Naive B cell (primary cell): ENCODE results near the gene LSM7. TPM values are rescaled to one million over a fixed set of nuclear protein-coding genes. Genes with fewer than 3 reads are reported as not detected.

ENCODE experiments used
- ATAC-seq, 2 donors: fragments of 150-1000 bp; cut with Tn5 transposase; 2 replicates each; pipeline ENCODE4 v1.10.0; 2021; ENCODE audit warnings: low read depth in 2 of 2, mild to moderate bottlenecking in 2 of 2, moderate library complexity in 2 of 2
- DNase-seq: peaks from one replicate; pipeline ENCODE4 v3.0.0; 2022
- H3K27ac Mint-ChIP-seq, 6 donors: one replicate each; pipeline ENCODE4 v1.8.0; 2020 to 2022; ENCODE audit warnings: mild to moderate bottlenecking in 6 of 6, mixed read lengths in 6 of 6, moderate library complexity in 5 of 6, inconsistent platforms in 2 of 6
- H3K27me3 Mint-ChIP-seq, 3 donors: one replicate each; pipeline ENCODE4 v1.8.0; 2021 to 2022; ENCODE audit warnings: mixed read lengths in 3 of 3, mild to moderate bottlenecking in 1 of 3
- H3K36me3 Mint-ChIP-seq, 2 donors: one replicate each; pipeline ENCODE4 v1.8.0; 2020 to 2022; ENCODE audit warnings: mixed read lengths in 2 of 2, inconsistent platforms in 1 of 2, mild to moderate bottlenecking in 1 of 2
- H3K4me1 Mint-ChIP-seq, 3 donors: one replicate each; pipeline ENCODE4 v1.8.0; 2020 to 2022; ENCODE audit warnings: mixed read lengths in 3 of 3, inconsistent platforms in 1 of 3, mild to moderate bottlenecking in 1 of 3, moderate library complexity in 1 of 3
- H3K4me3 Mint-ChIP-seq, 8 donors: one replicate each; pipeline ENCODE4 v1.8.0; 2020 to 2022; ENCODE audit warnings: mild to moderate bottlenecking in 8 of 8, mixed read lengths in 8 of 8, moderate library complexity in 8 of 8, inconsistent platforms in 2 of 8
- H3K9me3 Mint-ChIP-seq, 7 donors: one replicate each; pipeline ENCODE4 v1.8.0; 2020 to 2022; ENCODE audit warnings: mixed read lengths in 7 of 7, mild to moderate bottlenecking in 5 of 7, inconsistent platforms in 2 of 7, moderate library complexity in 1 of 7
- polyA plus RNA-seq, 6 donors: library from polyadenylated mRNA; unstranded; fragments of 300-500 nt; fragmentation: Illumina TruSeq; gene quantifications; one replicate each; pipeline ENCODE4 v1.2.3, GENCODE V29; 2021; ENCODE audit warnings: low read depth in 6 of 6

Gene LSM7
- polyA plus RNA-seq, 6 donors from 2014 or later: 275 to 337 (median 314) TPM

DNA sequence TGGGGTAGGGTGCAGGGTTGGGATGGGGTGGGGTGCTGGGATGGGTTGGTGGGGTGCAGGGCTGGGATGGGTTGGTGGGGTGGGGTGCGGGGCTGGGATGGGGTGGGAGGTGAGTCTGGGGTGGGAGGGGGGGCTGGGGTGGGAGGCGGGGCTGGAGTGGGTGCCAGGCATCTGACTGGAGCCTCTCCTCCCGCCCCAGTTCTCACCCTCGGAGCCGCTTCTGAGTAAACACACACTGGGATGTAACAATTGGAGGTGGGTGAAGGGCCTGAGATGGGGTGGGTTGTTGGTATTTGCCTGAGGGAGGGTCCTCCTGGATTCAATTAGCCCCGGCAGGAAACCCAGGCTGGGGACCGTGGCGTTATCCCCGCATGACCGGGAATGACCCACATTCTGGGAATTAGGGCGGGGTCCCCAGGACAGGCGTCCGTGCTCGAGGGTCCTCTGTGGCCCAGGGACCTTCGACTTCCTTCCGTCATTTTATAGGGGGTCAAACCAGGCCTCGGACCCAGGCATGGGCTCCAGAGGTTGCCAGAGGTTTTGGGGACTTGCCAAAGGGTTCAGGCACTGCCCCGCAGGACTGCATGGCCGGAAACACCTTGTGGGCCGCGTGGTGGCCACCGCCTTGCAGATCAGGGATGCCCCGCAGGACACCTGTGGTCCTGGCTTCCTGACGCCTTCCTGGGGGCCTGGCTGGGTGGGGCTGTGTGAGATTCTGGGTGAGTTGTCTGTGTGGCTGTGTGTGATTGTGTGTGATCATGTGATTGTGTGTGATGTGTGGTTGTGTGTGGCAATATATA lies 33.1 kb upstream of the LSM7 start:
- ATAC-seq: no peak
- Mint-ChIP-seq H3K36me3 (peaks cover 0 to 9% of the 10 kb centered on the region in 2 donors), H3K27me3 (peaks cover 12 to 19% (median 16%) of the 10 kb centered on the region in 3 donors), H3K9me3 (peaks cover 0 to 5% (median 0%) of the 10 kb centered on the region in 7 donors), H3K27ac (no peak overlapping the region), H3K4me1 (peaks cover 13 to 19% (median 16%) of the 10 kb centered on the region in 3 donors), H3K4me3 (no peak overlapping the region)
- no peak for DNase-seq

DNA sequence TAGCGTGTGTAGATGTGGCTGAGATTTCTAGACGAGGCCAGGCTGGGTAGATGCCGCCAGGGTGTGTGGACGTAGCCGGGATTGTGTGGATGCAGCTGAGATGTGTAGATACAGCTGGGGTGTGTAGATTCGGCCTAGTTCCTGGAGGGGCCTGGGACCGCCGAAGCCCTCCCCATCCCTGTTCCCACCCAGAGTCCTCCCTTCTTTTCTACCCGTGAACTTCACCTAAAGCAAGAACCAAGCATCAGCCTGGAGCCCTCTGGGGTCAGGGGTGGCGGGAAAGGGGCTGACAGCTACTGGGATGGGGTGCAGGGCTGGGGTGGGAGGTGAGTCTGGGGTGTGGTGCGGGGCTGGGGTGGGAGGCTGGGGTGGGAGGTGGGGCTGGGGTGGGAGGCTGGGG lies 32.4 kb upstream of the LSM7 start:
- Mint-ChIP-seq H3K4me3 (peak overlapping the region in 1 of 8 donors; percentile 37), H3K27me3 (peaks cover 12 to 19% (median 16%) of the 10 kb centered on the region in 3 donors), H3K4me1 (peaks cover 13 to 19% (median 16%) of the 10 kb centered on the region in 3 donors), H3K36me3 (peaks cover 0 to 9% of the 10 kb centered on the region in 2 donors), H3K27ac (peak overlapping the region in 2 of 6 donors; percentile 11 to 76), H3K9me3 (peaks cover 0 to 5% (median 0%) of the 10 kb centered on the region in 7 donors)
- ATAC-seq (no peak), DNase-seq (no peak)

GRCh38 chr19:2359992-2360685 lies 31.8 kb upstream of the LSM7 start, which contains the start of gene TMPRSS9:
TSS of gene TMPRSS9 (plus strand) at chr19:2360265. CDS start at chr19:2389786, 29,521 bp downstream.
- Mint-ChIP-seq H3K4me1 (peaks cover 10 to 17% (median 11%) of the 10 kb centered on the region in 3 donors), H3K9me3 (peaks cover 0 to 5% (median 0%) of the 10 kb centered on the region in 7 donors), H3K4me3 (peak within 1 kb of the TSS in 2 of 8 donors; percentile 37 to 72), H3K27ac (peak within 1 kb of the TSS in 4 of 6 donors; percentile 11 to 76 (median 44)), H3K36me3 (peaks cover 0 to 4% of the 10 kb centered on the region in 2 donors), H3K27me3 (peaks cover 8 to 14% (median 12%) of the 10 kb centered on the region in 3 donors)
- DNase-seq (no peak), ATAC-seq (peak; percentile 27 to 28)

DNA sequence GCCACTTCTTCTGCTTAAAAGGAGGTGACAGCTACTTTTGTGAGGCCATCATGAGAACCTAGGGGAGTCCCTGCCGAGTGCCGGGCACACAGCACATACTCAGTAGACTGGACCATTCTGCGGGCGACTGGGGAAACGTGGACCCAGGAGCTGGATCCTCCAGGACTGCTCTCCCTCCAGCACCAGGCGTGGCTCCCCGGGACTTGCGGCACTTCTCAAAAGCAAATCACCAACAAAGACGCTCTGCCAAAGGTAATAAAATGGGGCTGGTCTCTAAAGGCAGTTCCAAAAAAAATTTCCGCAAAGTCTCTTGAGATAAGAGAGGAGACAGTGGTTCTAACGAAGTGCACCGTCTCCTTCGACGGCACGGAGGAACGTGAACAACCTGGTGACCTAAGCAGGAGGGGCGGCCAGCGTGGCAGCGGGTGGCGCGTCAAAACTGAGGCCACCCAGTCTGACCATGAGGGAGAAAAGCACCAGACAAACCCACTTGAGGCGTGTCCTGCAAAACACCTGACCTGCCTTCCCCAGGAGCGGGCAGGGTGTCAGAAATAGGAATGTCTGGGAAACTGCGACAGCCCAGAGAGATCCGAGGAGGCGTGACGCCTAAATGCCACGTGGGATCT lies 30.3 kb upstream of the LSM7 start:
- Mint-ChIP-seq H3K4me3 (peak overlapping the region in 2 of 8 donors; percentile 36 to 45), H3K27ac (peak overlapping the region in 3 of 6 donors; percentile 26 to 70 (median 48)), H3K9me3 (peaks cover 0 to 5% (median 0%) of the 10 kb centered on the region in 7 donors), H3K4me1 (peaks cover 7 to 14% (median 8%) of the 10 kb centered on the region in 3 donors), H3K36me3 (no peaks in the 10 kb centered on the region), H3K27me3 (peaks cover 5 to 9% (median 8%) of the 10 kb centered on the region in 3 donors)
- no peak for ATAC-seq
- DNase-seq: no peak

DNA sequence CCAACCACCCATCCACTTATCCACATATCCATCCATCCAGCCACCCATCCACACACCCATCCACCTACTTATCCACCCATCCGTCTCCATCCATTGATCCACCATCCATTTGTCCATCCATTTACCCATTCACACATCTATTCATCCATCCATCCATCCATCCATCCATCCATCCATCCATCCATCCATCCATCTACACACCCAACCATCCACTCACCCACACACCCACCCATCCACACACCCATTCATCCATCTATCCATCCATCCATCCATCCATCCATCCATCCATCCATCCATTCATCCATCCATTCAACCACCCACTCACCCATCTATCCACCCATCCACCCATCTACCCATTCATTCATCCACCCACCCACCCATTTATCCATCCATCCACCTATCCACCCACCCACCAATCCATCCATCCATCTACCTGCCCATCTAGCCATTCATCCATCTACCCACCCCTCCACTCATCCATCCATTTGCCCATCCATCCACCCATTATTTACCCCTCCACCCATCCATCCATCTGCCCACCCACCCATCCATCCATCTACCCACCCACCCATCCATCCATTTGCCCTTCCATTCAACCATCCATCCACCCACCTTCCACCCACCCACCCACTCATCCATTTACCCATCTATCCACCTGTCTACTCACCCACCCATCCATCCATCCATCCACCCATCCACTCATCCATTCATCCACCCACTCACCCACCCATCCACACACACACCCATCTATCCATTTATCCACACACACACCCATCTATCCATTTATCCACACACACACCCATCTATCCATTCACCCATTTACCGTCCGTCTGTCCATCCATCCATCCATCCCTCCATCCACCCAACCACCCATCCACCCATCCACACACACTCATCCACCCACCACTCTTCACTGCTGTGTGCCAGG lies 29.2 kb upstream of the LSM7 start:
- H3K4me3 Mint-ChIP-seq: no peak overlapping the region
- DNase-seq: no peak

DNA sequence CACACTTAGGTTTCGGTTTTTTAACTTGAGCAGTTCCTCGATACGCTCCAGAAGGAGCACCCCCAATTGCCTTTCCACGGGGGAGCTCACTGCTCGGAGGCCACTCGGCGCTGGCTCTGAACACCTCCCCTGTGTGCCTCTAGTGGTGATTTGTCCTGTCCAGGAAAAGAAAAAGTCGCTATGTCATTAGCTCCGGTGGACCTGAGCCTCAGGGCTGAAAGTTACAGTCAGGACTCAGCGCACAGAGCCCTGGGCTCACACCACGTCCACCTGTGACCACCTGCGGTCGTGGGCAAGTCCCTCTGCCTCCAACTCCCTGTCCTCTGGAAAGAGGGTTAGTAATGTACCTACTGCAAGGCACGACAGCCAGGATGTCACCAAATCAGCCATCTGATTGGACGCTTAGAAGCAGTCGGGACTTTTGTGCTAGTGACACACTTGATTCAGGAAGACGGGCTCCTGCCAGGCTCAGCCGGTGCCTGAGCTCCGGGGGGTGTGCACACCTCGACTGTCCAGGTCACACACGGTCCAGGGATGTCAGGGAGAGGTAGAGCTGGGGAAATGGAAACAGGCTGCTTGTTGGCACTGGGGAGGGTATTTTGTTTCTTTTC lies 27.8 kb upstream of the LSM7 start:
- Mint-ChIP-seq H3K4me1 (peaks cover 7 to 14% (median 8%) of the 10 kb centered on the region in 3 donors), H3K9me3 (peaks cover 0 to 5% (median 0%) of the 10 kb centered on the region in 7 donors), H3K27me3 (peaks cover 5 to 9% (median 8%) of the 10 kb centered on the region in 3 donors), H3K36me3 (no peaks in the 10 kb centered on the region), H3K27ac (peak overlapping the region in 1 of 6 donors; percentile 11), H3K4me3 (no peak overlapping the region)
- DNase-seq (no peak), ATAC-seq (no peak)

More for the DNA sequence above, 29.2 kb upstream of the LSM7 start:
- Mint-ChIP-seq H3K36me3 (no peaks in the 10 kb centered on the region), H3K27ac (peak overlapping the region in 3 of 6 donors; percentile 24 to 62 (median 49)), H3K27me3 (peaks cover 5 to 9% (median 8%) of the 10 kb centered on the region in 3 donors), H3K9me3 (peaks cover 0 to 5% (median 0%) of the 10 kb centered on the region in 7 donors), H3K4me1 (peaks cover 7 to 14% (median 8%) of the 10 kb centered on the region in 3 donors)
- no peak for ATAC-seq

DNA sequence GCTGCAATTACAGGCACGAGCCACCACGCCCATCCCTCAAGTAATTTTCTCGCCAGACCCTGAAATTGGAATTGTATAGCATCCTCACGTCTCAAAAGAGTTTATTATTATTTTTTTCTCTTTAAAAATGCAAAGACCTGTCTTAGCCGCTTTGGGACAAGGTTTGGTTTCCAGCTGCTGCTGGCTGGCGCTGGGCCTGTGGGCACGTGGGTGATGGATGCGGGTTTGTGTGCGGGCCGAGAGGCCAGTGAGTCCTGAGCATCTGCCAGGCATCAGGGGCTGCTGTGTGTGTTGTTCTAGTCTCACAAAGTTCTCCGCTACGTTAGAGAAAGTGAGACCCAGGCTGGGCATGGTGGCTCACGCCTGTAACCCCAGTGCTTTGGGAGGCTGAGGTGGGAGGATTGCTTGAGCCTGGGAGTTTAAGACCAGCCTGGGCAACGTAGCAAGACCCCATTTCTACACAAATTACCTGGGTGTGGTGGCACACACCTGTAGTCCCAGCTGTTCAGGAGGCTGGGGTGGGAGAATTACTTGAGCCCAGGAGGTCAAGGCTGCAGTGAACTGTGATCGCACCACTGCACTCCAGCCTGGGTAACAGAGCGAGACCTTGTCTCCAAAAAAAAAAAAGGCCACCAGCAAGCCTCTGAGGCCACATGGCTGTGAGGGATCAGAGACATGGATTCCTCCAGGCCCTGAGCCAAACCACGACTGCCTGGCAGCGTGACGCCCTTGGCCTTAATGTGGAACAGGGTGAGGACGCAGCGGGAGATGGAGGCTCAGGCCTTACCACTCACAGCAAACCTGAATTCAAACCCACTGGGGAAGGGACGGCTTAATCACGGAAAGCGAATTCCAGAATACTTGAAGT lies 27.0 kb upstream of the LSM7 start:
- peaks cover 3 to 10% (median 4%) of the 10 kb centered on the region in 3 donors for H3K4me1 Mint-ChIP-seq
- H3K4me3 Mint-ChIP-seq: no peak overlapping the region
- DNase-seq (no peak), ATAC-seq (no peak)
- H3K27ac Mint-ChIP-seq: peak overlapping the region in 1 of 6 donors; percentile 53
- no peaks in the 10 kb centered on the region for H3K36me3 Mint-ChIP-seq
- peaks cover 1 to 3% (median 3%) of the 10 kb centered on the region in 3 donors for H3K27me3 Mint-ChIP-seq
- peaks cover 0 to 5% (median 0%) of the 10 kb centered on the region in 7 donors for H3K9me3 Mint-ChIP-seq

DNA sequence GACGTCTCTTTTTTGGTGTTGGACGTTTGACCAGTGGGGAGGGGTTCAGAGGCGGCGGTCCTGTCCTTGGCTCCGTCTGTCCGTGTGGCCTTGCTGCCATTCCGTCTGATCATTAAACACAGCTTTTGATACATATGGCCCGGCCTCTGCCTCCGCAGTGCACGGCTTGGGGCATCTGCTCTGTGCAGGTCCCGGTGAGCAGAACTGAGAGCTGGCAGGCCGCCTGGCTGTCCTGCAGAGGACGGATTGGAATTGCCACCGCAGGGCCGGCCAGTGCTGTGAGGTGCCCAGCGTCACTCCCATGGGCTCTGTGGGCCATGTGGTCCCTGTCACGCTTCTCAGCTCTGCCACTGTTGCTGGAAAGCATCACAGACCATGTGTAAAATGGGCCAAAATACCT lies 26.3 kb upstream of the LSM7 start:
- no peak for DNase-seq
- ATAC-seq: no peak
- Mint-ChIP-seq H3K9me3 (peaks cover 0 to 5% (median 0%) of the 10 kb centered on the region in 7 donors), H3K4me3 (no peak overlapping the region), H3K36me3 (no peaks in the 10 kb centered on the region), H3K27ac (peak overlapping the region in 1 of 6 donors; percentile 33), H3K4me1 (peaks cover 0 to 9% (median 2%) of the 10 kb centered on the region in 3 donors), H3K27me3 (no peaks in the 10 kb centered on the region)

GRCh38 chr19:2353887-2354592 lies 25.7 kb upstream of the LSM7 start:
- no peak overlapping the region for H3K27ac Mint-ChIP-seq
- DNase-seq (no peak), ATAC-seq (no peak)
- no peaks in the 10 kb centered on the region for H3K36me3 Mint-ChIP-seq
- H3K4me1 Mint-ChIP-seq: peaks cover 0 to 9% (median 2%) of the 10 kb centered on the region in 3 donors
- H3K4me3 Mint-ChIP-seq: no peak overlapping the region
- H3K9me3 Mint-ChIP-seq: peaks cover 0 to 5% (median 0%) of the 10 kb centered on the region in 7 donors
- H3K27me3 Mint-ChIP-seq: no peaks in the 10 kb centered on the region

DNA sequence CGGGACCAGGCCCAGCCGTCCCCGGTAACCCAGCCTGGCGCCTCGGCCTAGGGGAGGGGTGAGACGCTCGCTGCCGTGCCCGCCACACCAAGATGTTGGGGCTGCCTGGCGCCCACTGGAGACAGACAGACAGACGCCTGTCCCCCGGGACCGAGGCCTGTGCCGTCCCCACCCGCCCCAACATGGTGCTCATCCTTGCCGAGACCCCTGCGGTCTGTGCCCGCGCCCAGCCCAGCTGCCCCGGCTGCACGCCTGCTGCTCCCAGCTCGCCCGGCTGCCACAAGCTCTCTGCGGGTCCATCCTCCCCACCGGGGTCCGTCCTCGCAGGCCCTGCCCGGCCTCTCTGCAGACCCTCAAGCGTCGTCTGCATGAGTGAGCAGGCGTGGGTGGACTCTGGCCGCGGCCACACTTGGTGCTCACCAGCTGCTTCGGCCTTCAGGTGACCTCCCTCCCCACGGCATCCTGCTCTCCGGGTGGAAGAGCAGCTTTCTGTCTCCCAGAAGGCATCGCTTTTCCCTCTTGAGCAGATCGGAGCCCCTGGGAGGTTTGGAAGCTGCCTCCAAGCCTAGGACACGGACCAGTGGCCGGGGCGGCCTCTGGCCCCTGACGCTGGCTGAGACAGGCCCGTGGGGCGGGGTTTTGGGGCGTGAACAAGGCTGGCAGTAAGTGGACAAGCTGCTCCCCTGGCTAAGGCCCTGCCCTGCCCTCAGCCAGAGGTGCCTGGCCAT lies 24.9 kb upstream of the LSM7 start:
- ATAC-seq: no peak
- no peak for DNase-seq
- peaks cover 0 to 9% (median 2%) of the 10 kb centered on the region in 3 donors for H3K4me1 Mint-ChIP-seq
- H3K9me3 Mint-ChIP-seq: peaks cover 0 to 5% (median 0%) of the 10 kb centered on the region in 7 donors
- no peak overlapping the region for H3K27ac Mint-ChIP-seq
- H3K27me3 Mint-ChIP-seq: no peaks in the 10 kb centered on the region
- H3K36me3 Mint-ChIP-seq: no peaks in the 10 kb centered on the region
- no peak overlapping the region for H3K4me3 Mint-ChIP-seq
